ENCODE measurements around the gene SNX5. TPM values are rescaled to one million over a fixed set of nuclear protein-coding genes. Genes with fewer than 3 reads are reported as not detected.
A peak's percentile ranks its signal among the peaks of the same experiment; 100 is the strongest.

Gene SNX5
- total RNA-seq, 1 donor from 2014 or later: 82.5 TPM

- H3K27ac Mint-ChIP-seq (ENCODE audit: unreplicated experiment): peak overlapping the region; percentile 96
- H3K4me1 Mint-ChIP-seq (ENCODE audit: low read depth): peaks cover 70% of the 10 kb centered on the region
- no peaks in the 10 kb centered on the region for H3K27me3 Mint-ChIP-seq (ENCODE audit: low read depth)
- DNase-seq (ENCODE audit: low spot score): no peak
- H3K36me3 Mint-ChIP-seq (ENCODE audit: low read depth): peaks cover 4% of the 10 kb centered on the region
- peak overlapping the region; percentile 26 for H3K4me3 Mint-ChIP-seq (ENCODE audit: unreplicated experiment)
- H3K9me3 Mint-ChIP-seq (ENCODE audit: low read depth): peaks cover 3% of the 10 kb centered on the region
- peak; percentile 22 for TF ChIP-seq CTCF (IDR thresholded peaks at IDR 0.05)
These were observed 34.3 kb downstream of the SNX5 start for GRCh38 chr20:17934141-17934862.

DNA sequence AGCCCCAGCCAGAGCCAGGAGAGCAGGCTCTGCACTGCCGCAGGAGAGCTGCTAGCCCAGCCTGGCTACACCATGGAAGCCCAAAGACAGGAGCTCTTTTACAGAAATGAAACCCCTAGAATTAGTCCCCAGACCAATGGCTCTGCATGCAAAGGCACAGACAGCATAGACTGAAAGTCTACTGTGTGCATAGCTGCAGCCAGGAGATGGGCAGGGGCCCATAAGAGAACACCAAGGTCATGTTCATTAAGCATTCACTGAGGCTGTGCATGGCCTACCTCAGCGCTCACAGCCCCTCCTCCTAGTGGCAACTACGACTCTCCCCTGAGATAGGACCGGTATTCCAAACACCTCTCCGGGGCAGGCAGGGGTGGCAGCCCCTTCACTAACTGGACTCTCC, 34.9 kb downstream of the SNX5 start:
- Mint-ChIP-seq H3K4me3 (ENCODE audit: unreplicated experiment) (no peak overlapping the region), H3K9me3 (ENCODE audit: low read depth) (peaks cover 3% of the 10 kb centered on the region), H3K27me3 (ENCODE audit: low read depth) (no peaks in the 10 kb centered on the region), H3K4me1 (ENCODE audit: low read depth) (peaks cover 64% of the 10 kb centered on the region), H3K27ac (ENCODE audit: unreplicated experiment) (peak overlapping the region; percentile 96), H3K36me3 (ENCODE audit: low read depth) (peaks cover 4% of the 10 kb centered on the region)
- TF ChIP-seq CTCF (IDR thresholded peaks at IDR 0.05): no peak
- DNase-seq (ENCODE audit: low spot score): no peak

GRCh38 chr20:17933121-17933520, 35.5 kb downstream of the SNX5 start:
- H3K4me3 Mint-ChIP-seq (ENCODE audit: unreplicated experiment): no peak overlapping the region
- H3K36me3 Mint-ChIP-seq (ENCODE audit: low read depth): peaks cover 4% of the 10 kb centered on the region
- peaks cover 3% of the 10 kb centered on the region for H3K9me3 Mint-ChIP-seq (ENCODE audit: low read depth)
- H3K27ac Mint-ChIP-seq (ENCODE audit: unreplicated experiment): peak overlapping the region; percentile 96
- no peak for DNase-seq (ENCODE audit: low spot score)
- H3K4me1 Mint-ChIP-seq (ENCODE audit: low read depth): peaks cover 63% of the 10 kb centered on the region
- no peaks in the 10 kb centered on the region for H3K27me3 Mint-ChIP-seq (ENCODE audit: low read depth)
- TF ChIP-seq CTCF (IDR thresholded peaks at IDR 0.05): no peak

DNA sequence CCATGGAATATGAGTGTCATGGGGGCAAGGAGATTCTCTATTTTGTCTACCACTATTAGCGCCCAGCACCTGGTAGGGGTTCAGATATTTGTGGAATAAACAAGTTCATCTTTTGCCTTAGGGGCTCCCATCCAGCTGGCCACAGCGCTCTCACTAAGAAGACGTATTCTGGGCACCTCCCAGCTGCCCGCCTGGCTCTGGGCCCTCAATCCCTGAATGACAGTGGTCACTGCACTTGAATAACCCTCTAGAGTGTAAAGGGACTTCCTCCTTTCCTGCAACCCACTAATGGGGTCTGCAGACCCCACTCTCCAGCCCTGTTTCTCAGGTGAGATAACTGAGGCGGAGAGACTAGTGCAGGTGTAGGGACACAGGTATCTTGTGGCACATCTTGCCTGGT, 36.2 kb downstream of the SNX5 start:
- Mint-ChIP-seq H3K4me1 (ENCODE audit: low read depth) (peaks cover 62% of the 10 kb centered on the region), H3K27me3 (ENCODE audit: low read depth) (no peaks in the 10 kb centered on the region), H3K27ac (ENCODE audit: unreplicated experiment) (no peak overlapping the region), H3K9me3 (ENCODE audit: low read depth) (peaks cover 3% of the 10 kb centered on the region), H3K4me3 (ENCODE audit: unreplicated experiment) (no peak overlapping the region), H3K36me3 (ENCODE audit: low read depth) (peaks cover 4% of the 10 kb centered on the region)
- DNase-seq (ENCODE audit: low spot score): no peak
- TF ChIP-seq CTCF (IDR thresholded peaks at IDR 0.05): no peak

GRCh38 chr20:17931513-17931912, 37.1 kb downstream of the SNX5 start:
- Mint-ChIP-seq H3K27me3 (ENCODE audit: low read depth) (no peaks in the 10 kb centered on the region), H3K4me3 (ENCODE audit: unreplicated experiment) (no peak overlapping the region), H3K9me3 (ENCODE audit: low read depth) (peaks cover 3% of the 10 kb centered on the region), H3K4me1 (ENCODE audit: low read depth) (peaks cover 53% of the 10 kb centered on the region), H3K27ac (ENCODE audit: unreplicated experiment) (no peak overlapping the region), H3K36me3 (ENCODE audit: low read depth) (peaks cover 4% of the 10 kb centered on the region)
- TF ChIP-seq CTCF (IDR thresholded peaks at IDR 0.05): no peak
- DNase-seq (ENCODE audit: low spot score): no peak

Data from chondrocyte (in vitro differentiated cells).